Left forelimb (tissue), 1 donor: ENCODE results near the gene AP3B2.

ENCODE experiments used
- DNase-seq: peaks from one replicate; pipeline ENCODE4 v3.0.0-alpha.2; 2018; ENCODE audit warnings: low spot score

AP3B2 gene

DNA sequence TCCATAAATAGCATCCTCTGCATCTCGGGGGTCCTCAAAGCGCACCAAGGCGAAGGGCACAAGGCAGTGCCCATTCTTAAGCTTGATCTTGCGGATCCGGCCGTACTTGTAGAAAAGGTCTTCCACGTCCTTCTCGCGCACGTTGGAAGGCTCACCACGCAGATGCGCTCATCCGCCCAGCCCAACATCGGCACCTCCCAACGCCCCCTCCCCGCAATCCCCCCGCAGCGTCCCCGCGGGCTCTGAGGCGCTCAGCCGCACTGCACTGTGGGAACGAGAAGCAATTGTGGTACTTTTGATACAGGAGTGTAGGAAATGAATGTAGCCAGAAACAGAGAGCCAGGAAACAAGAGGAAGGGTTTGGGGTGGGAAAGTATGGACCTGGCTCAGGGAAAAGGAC, 17.5 kb downstream of the AP3B2 start:
- DNase-seq, result no peak

DNA sequence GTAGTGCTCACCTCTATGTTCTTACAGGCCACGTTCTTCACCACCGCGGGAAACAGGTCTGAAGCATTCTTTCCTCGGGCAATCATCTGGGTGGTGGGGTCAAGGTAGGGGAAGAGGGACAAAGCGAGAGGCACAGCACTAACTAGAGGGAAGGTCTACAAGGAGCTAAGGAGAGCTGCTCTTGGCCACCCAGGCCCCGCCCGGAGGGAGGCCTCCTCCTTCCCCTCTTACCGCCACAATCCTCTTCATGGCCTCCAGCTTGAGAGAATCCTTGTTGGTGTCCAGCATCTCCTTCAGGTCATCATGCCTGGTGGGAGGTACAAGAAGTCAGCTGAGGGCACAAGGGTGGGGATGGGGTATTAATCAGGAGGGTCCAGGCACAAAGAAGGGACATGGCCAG, 20.5 kb downstream of the AP3B2 start:
- DNase-seq, result no peak

DNA sequence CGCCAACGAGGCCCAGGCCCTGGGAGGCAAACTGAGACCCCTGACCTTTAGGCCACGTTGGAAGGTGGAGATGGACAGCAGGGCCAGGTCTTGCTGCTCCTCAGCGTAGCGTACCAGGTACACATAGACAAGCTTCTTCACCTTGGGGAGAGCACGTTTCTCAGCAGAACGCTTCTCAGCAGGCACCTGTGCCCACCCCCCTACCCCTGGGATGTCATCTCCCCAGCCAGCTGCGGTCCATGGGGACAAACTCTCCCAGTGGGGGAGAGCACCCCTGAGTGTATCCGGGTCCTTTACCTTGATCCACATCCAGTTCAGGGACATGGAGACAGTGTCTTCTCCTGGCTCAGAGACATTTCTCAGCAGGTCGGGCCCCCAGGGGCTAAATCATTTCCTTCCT, 21.0 kb downstream of the AP3B2 start:
- no peak for DNase-seq

DNA sequence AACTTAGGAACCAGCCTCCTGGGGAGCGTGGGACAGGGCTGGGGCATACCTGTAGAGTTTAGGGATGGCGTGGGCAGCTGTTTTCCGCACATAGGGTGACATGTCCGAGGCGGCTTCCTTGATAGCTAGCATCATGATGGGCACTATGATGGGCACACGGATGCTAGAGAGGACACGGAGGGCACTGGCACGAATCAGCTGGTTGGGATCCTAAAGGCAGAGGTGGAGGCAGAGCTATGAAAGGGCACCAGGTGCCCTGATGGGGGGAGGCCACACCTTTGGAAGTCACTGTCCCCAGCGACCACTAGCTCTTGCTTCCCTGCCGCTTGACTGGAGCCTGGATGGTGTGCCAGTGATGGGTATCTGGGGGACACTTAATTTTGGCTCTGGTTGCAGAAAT, 28.3 kb downstream of the AP3B2 start:
- no peak for DNase-seq

DNA sequence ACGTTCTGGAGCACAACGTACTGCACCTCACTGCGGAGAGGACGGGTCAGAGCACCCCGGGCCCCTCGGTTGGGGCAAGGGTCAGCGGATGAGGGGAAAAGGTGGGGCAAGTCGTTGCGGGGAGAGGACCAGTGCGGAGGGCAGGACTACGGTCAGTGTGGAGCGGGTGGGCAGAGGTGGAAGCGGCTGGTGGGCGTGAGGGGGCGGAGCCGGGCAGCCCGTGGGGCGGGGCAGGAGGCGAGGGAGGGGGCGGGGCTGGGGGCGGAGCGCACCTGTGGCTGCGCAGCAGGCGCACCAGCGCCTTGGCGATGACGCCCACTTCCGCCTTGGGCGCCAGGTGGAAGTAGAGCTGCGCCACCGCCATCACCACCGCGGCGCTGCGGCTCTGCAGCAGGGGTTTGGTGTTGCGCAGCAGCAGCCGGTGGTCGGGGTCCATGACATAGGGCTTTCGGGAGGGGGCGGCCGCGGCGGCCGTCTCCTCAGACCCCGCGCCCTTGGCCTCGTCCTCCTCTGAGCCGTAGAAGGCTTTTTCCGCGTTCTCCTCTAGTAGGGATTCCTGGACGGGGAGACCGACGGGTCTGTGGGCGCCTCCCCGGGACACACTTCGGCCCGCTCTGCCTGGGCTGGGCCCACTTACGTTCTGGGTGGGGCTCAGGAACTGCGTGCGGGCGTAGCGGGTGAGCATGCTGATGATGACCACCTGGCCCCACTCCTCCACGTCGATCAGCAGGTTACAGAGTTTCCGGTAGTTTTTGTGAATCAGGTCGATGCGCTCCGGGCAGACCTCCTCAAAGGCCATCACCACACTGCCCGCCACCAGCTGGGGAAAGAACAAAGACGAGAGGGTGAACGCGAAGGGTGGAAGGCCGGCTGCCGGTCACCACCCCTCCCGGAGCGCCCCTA, 29.2 kb downstream of the AP3B2 start:
- no peak for DNase-seq

DNA sequence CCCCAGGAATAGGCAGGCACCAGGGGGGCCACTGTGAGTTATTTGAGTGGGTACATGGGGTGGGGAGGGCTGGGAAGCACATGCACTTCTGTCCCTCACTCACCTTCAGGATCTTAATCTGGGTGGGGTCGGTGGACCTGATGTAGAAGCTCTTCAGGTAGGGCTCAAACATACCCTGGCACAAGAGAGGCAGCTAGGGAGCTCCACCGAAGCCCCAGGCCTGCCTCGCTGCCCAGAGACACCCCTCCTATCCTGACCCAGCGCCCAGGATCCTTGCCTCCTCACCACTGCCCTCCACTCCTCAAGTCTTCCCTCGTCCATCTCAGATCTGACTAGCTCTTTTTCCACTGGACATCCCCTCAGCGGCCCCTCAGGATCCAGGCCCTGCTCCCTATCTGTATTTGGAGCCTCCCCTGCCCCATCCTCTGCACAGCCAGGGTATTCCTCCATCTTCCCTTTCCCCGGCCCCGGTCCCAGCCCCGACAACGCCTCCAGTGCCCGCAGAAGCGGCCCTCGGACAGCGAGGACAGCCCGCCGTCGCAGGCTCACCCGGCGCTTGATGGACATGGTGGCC, 30.0 kb downstream of the AP3B2 start:
- DNase-seq, result no peak

GRCh38 chr15:82677720-82678323, 31.9 kb downstream of the AP3B2 start:
- DNase-seq, result no peak

GRCh38 chr15:82674873-82675272, 34.8 kb downstream of the AP3B2 start:
- DNase-seq, result no peak

DNA sequence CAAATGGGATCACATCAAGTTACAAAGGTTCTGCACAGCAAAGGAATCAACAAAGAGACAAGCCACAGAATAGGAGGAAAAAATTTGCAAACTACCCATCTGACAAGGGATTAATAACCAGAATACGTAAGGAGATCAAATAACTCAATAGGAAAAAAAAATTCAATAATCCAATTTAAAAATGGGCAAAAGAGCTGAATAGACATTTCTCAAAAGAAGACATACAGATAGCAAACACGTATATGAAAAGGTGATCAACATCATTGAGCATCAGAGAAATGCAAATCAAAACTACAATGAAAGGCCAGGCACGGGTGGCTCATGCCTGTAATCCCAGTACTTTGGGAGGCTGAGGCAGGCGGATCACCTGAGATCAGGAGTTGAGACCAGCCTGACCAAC, 39.0 kb downstream of the AP3B2 start:
- no peak for DNase-seq

DNA sequence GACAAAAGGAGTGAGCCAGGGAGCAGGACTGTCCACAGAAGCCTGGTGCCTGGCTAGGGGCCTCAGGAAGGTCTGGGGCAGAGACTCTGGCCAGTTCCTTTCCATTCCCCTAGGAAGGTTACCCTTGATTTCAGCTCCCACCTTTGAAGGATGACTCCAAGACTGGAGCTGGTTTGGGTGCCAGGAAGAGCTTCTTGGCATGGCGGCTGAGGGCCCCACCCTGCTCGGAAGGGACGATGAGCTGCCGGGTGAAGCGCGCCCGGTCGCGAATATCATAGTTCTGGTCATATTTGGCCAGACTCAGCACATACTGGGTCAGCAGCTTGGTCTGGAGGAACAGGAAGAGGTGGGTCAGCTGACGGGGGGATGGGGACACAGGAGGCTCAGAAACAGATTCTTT, 43.1 kb downstream of the AP3B2 start:
- DNase-seq, result no peak

DNA sequence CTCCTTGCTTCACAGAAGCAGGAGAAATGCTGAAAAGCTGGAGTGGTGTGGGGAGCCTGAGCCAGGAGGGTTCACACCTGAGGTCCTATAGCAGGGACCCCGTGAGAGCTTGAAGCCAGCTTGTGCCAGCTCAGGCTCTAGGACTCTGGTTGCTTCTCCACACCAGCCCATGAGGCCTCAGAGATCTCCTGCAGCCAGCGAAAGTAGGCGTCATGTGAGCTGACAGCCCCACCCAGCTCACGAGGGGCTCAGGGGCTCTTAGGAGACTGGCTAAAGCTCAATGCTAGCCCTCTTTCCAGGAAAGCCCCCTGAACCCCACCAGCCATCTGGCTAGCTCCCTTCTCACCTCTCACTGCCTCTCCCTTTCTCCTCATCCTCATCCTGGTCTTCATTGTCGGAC, 45.7 kb downstream of the AP3B2 start:
- no peak for DNase-seq

GRCh38 chr15:82663186-82663600, 46.5 kb downstream of the AP3B2 start:
- DNase-seq, result no peak

DNA sequence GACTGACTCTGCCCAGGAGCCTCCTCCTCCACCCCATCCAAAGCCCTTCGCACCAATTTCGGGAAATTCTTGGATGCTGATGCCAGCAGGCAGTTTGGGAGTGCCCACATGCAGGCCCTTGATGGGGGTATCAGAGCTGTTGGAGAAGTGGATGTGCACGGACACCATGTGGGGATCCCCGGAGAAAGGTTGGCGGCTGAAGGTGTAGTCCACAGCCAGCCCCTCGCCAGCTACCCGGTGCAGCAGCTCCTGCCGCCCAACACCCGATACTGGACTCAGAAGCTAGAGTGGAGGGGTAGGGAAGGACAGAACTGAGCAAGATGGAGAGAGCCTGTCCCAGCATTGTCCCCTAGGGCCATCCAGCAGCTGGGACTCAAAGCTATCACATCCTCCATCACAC, 47.0 kb downstream of the AP3B2 start:
- no peak for DNase-seq

GRCh38 chr15:82660378-82660777, 49.3 kb downstream of the AP3B2 start:
- DNase-seq, result no peak

- no peak for DNase-seq
These were observed 52.9 kb downstream of the AP3B2 start for GRCh38 chr15:82656641-82657266.

DNA sequence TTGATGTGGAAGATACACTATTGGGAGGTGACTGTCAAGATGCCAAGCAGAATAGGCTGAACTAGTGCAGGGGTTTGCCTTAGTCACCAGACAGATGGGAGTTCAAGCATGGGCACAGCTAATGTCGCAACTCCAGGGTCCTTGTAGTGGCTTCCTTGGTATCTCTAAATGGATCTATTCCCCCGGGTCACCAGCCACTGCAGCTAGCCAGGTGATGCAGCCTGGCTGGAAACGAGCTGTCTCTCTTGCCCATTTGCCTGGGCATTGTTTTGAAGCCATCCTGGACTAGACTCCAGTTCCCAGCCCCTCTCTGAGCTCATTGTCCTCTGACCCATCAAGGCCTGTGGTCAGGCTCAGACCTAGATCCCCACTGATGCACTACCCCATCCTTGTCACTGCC, 54.1 kb downstream of the AP3B2 start:
- DNase-seq, result no peak

- DNase-seq, result no peak
These were observed 56.0 kb downstream of the AP3B2 start for GRCh38 chr15:82653483-82654168.

DNA sequence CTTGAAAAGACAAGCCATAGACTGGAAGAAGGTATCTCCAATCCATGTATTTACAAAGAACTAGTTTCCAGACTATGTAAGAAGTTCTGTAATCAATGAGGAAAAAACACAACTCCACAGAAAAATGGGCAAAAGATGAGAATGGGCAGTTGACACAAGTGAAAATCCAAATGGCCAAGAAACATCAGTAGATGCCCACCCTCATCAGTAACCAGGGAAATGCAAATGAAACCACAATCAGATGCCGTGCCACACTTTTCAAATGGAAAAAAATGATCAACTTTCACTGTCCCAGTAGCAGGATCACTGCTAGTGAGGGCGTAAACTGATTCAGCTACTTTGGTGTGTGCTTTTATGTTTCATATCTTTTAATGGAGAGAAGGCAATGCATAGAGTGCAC, 58.0 kb downstream of the AP3B2 start:
- no peak for DNase-seq

DNA sequence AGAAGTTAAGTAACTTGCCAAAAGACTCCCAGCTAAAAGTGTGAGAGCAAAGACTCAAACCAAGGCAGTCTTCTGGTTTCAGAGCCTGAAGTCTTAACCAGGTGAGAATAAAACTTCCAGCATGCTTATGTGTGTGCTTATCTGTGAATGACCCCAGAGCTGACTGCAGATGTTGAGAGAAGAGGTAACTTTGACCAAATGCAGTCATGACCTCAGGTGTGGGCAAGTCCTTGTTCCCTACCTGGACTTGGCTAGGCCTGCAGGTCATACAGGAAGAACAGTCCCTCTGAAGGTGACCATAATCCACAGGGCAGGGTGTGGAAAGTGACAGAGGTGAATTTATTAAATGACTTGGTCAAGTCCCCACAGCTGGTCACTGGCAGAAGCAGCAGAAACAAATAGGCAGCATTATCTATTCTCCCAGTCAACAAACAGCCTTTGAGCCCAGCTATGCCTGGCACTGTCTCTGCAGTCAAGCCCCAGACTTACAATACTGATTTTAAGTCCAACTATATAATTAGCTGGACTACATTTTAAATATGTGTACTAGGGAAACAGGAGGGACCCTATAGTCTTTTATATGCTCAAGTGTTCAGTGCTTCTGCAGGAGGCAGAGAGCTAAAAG, 59.5 kb downstream of the AP3B2 start:
- DNase-seq, result no peak

DNA sequence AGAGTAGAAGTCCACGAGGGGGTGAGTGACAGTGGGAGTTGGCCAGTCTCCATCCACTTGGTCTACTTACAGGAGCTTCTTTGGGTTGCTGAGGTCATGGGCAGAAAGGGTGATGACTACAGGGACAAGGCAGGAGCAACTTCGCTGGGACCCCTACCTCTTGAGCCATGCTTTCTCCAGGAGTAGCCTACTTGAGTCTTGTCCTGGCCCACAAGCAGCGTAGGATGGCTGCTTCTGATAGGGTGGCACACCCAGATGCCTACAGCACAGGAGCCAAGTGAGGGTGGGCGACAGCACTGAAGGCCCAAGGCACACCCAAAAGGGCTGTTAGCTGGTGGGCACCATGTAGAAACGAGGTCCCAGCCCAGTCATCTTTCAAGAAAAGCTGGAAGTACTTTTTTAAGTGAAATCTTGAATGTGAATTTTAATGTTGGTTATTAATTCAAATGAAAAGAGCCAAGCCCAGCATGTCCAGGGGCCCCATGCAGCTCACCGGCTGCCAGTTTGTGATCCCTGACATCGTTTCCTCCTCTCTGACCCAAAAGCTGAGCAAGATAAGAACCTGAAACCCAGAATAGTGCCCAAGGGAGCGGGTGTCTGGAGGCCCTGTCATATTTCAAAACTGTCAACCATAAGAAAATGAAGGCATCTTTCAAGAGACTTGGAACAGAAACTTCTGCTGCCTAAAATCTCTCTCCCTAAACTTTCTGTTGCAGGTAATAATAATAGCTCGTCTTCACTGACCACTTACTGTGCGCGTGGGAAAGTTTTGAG, 60.3 kb downstream of the AP3B2 start:
- no peak for DNase-seq
